ENCODE data around the gene SLC46A2. TPM values are rescaled to one million over a fixed set of nuclear protein-coding genes. Genes with fewer than 3 reads are reported as not detected.

The SLC46A2 gene
- polyA plus RNA-seq, 1 donor from 2014 or later = not detected

- Histone ChIP-seq H3K27ac (ENCODE audit: low read length) (no peak overlapping the region), H4K20me1 (ENCODE audit: insufficient read depth) (no peaks in the 10 kb centered on the region), H3K9me3 (ENCODE audit: low read length) (no peaks in the 10 kb centered on the region), H3K9ac (ENCODE audit: low read length) (no peak overlapping the region), H2AFZ (ENCODE audit: low read depth, low read length) (no peak overlapping the region), H3K27me3 (ENCODE audit: insufficient read depth, low read depth, low read length) (no peaks in the 10 kb centered on the region), H3K4me2 (ENCODE audit: low read length) (no peak overlapping the region), H3K79me2 (replicated peaks; ENCODE audit: insufficient read depth, low read length) (no peaks in the 10 kb centered on the region), H3K36me3 (ENCODE audit: insufficient read depth, low read length) (no peaks in the 10 kb centered on the region), H3K4me3 (ENCODE audit: low read length) (no peak overlapping the region), H3K9me2 (ENCODE audit: insufficient read depth, low read length) (no peaks in the 10 kb centered on the region), H3F3A (ENCODE audit: insufficient read depth, low read length, poor library complexity, severe bottlenecking) (no peaks in the 10 kb centered on the region)
- TF ChIP-seq POLR2AphosphoS5 (IDR thresholded peaks at IDR 0.05) = no peak
- no peak for TF ChIP-seq EZH2 (IDR thresholded peaks at IDR 0.05; ENCODE audit: borderline replicate concordance, insufficient read depth, low read length, poor library complexity, severe bottlenecking)
- TF ChIP-seq EP300 (conservative IDR thresholded peaks at IDR 0.05; ENCODE audit: poor library complexity, severe bottlenecking) = no peak
- TF ChIP-seq RAD21 (conservative IDR thresholded peaks at IDR 0.05) = no peak
- TF ChIP-seq, protein P1, sequence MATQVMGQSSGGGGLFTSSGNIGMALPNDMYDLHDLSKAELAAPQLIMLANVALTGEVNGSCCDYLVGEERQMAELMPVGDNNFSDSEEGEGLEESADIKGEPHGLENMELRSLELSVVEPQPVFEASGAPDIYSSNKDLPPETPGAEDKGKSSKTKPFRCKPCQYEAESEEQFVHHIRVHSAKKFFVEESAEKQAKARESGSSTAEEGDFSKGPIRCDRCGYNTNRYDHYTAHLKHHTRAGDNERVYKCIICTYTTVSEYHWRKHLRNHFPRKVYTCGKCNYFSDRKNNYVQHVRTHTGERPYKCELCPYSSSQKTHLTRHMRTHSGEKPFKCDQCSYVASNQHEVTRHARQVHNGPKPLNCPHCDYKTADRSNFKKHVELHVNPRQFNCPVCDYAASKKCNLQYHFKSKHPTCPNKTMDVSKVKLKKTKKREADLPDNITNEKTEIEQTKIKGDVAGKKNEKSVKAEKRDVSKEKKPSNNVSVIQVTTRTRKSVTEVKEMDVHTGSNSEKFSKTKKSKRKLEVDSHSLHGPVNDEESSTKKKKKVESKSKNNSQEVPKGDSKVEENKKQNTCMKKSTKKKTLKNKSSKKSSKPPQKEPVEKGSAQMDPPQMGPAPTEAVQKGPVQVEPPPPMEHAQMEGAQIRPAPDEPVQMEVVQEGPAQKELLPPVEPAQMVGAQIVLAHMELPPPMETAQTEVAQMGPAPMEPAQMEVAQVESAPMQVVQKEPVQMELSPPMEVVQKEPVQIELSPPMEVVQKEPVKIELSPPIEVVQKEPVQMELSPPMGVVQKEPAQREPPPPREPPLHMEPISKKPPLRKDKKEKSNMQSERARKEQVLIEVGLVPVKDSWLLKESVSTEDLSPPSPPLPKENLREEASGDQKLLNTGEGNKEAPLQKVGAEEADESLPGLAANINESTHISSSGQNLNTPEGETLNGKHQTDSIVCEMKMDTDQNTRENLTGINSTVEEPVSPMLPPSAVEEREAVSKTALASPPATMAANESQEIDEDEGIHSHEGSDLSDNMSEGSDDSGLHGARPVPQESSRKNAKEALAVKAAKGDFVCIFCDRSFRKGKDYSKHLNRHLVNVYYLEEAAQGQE (IDR thresholded peaks at IDR 0.05; ENCODE audit: borderline replicate concordance) = no peak
- TF ChIP-seq SMC3 (conservative IDR thresholded peaks at IDR 0.05; ENCODE audit: poor library complexity) = no peak
- TF ChIP-seq CTCF (IDR thresholded peaks at IDR 0.05; ENCODE audit: poor library complexity, severe bottlenecking) = no peak
- TF ChIP-seq TAF1 (IDR thresholded peaks at IDR 0.05; ENCODE audit: low read depth) = no peak
- no peak for TF ChIP-seq MXI1 (conservative IDR thresholded peaks at IDR 0.05; ENCODE audit: poor library complexity, severe bottlenecking)
Measured at GRCh38 chr9:112913326-112913725, 22.6 kb upstream of the SLC46A2 start.

DNA sequence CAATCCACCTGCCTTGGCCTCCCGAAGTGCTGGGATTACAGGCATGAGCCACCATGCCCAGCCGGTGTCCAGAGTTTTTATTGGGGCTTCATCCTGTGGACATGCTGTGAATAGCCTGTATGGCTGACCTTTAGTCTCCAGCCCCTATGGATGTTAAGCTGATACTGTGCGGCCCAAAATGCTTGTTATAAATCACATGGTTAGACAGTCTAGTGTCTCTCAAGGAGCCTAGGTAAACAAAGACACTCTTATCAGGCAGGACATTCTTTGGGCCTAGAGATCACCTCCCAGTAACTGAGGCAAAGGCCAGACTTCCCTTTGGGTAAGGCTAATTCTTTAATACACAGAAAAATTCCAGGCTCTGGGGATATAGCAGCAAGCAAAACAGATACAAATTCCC lies 22.0 kb upstream of the SLC46A2 start:
- Histone ChIP-seq H3K9me3 (ENCODE audit: low read length) (no peaks in the 10 kb centered on the region), H3K79me2 (replicated peaks; ENCODE audit: insufficient read depth, low read length) (no peaks in the 10 kb centered on the region), H3K27ac (ENCODE audit: low read length) (no peak overlapping the region), H3K36me3 (ENCODE audit: insufficient read depth, low read length) (no peaks in the 10 kb centered on the region), H3F3A (ENCODE audit: insufficient read depth, low read length, poor library complexity, severe bottlenecking) (no peaks in the 10 kb centered on the region), H2AFZ (ENCODE audit: low read depth, low read length) (no peak overlapping the region), H3K27me3 (ENCODE audit: insufficient read depth, low read depth, low read length) (no peaks in the 10 kb centered on the region), H3K9ac (ENCODE audit: low read length) (no peak overlapping the region), H3K4me3 (ENCODE audit: low read length) (no peak overlapping the region), H3K4me2 (ENCODE audit: low read length) (no peak overlapping the region), H3K9me2 (ENCODE audit: insufficient read depth, low read length) (no peaks in the 10 kb centered on the region), H4K20me1 (ENCODE audit: insufficient read depth) (no peaks in the 10 kb centered on the region)
- TF ChIP-seq POLR2AphosphoS5 (IDR thresholded peaks at IDR 0.05) = no peak
- no peak for TF ChIP-seq EZH2 (IDR thresholded peaks at IDR 0.05; ENCODE audit: borderline replicate concordance, insufficient read depth, low read length, poor library complexity, severe bottlenecking)
- TF ChIP-seq TAF1 (IDR thresholded peaks at IDR 0.05; ENCODE audit: low read depth) = no peak
- no peak for TF ChIP-seq EP300 (conservative IDR thresholded peaks at IDR 0.05; ENCODE audit: poor library complexity, severe bottlenecking)
- TF ChIP-seq, protein P1 (IDR thresholded peaks at IDR 0.05; ENCODE audit: borderline replicate concordance) = no peak
- TF ChIP-seq MXI1 (conservative IDR thresholded peaks at IDR 0.05; ENCODE audit: poor library complexity, severe bottlenecking) = no peak
- no peak for TF ChIP-seq SMC3 (conservative IDR thresholded peaks at IDR 0.05; ENCODE audit: poor library complexity)
- no peak for TF ChIP-seq CTCF (IDR thresholded peaks at IDR 0.05; ENCODE audit: poor library complexity, severe bottlenecking)
- no peak for TF ChIP-seq RAD21 (conservative IDR thresholded peaks at IDR 0.05)

All from neural cell (in vitro differentiated cells).